Measurements from ENCODE around the gene RRAGC. TPM values are rescaled to one million over a fixed set of nuclear protein-coding genes. Genes with fewer than 3 reads are reported as not detected.

Gene RRAGC
- total and polyA plus RNA-seq, 7 donors: 11.6 to 29.3 (median 15.7) TPM

- Histone ChIP-seq H3K4me3 (no peak overlapping the region), H3K27me3 (ENCODE audit: insufficient read depth in 3 of 3, low read length in 2 of 3) (no peaks in the 10 kb centered on the region), H3K4me1 (no peaks in the 10 kb centered on the region), H3K36me3 (ENCODE audit: insufficient read depth in 1 of 2, low read depth in 1 of 2) (no peaks in the 10 kb centered on the region), H3K27ac (no peak overlapping the region), H3K9me3 (no peaks in the 10 kb centered on the region)
- intact Hi-C loops (cut with DNase I): no loop called here
- DNase-seq (no peak), ATAC-seq (no peak)
- TF ChIP-seq CTCF (IDR thresholded peaks at IDR 0.05): no peak
- WGBS, 3 donors: 86 to 87% (median 87%) methylated on average over 9 of the region's 9 CpGs
These were observed 29.1 kb upstream of the RRAGC start for GRCh38 chr1:38888423-38889333.

GRCh38 chr1:38885092-38885491 lies 25.5 kb upstream of the RRAGC start:
- no peaks in the 10 kb centered on the region for H3K27me3 ChIP-seq (ENCODE audit: insufficient read depth in 3 of 3, low read length in 2 of 3)
- no peak overlapping the region for H3K4me3 ChIP-seq
- WGBS, 3 donors: 82 to 91% (median 87%) methylated on average over 2 of the region's 2 CpGs
- H3K36me3 ChIP-seq (ENCODE audit: insufficient read depth in 1 of 2, low read depth in 1 of 2): no peaks in the 10 kb centered on the region
- intact Hi-C loops (cut with DNase I): no loop called here
- no peaks in the 10 kb centered on the region for H3K9me3 ChIP-seq
- H3K27ac ChIP-seq: no peak overlapping the region
- H3K4me1 ChIP-seq: no peaks in the 10 kb centered on the region
- no peak for ATAC-seq
- no peak for DNase-seq
- no peak for TF ChIP-seq CTCF (IDR thresholded peaks at IDR 0.05)

GRCh38 chr1:38881487-38881886 lies 21.9 kb upstream of the RRAGC start, which contains the start of gene GJA9:
TSS of gene GJA9 (minus strand) at chr1:38881587. CDS start at chr1:38876098, 5,489 bp downstream.
- Histone ChIP-seq H3K4me3 (no peak within 1 kb of the TSS), H3K36me3 (ENCODE audit: insufficient read depth in 1 of 2, low read depth in 1 of 2) (no peaks in the 10 kb centered on the region), H3K9me3 (no peaks in the 10 kb centered on the region), H3K27ac (no peak within 1 kb of the TSS), H3K27me3 (ENCODE audit: insufficient read depth in 3 of 3, low read length in 2 of 3) (no peaks in the 10 kb centered on the region), H3K4me1 (no peaks in the 10 kb centered on the region)
- ATAC-seq: no peak
- no peak for DNase-seq
- intact Hi-C loops (cut with DNase I): no loop called here
- no peak for TF ChIP-seq CTCF (IDR thresholded peaks at IDR 0.05)

GRCh38 chr1:38875811-38876210 lies 16.2 kb upstream of the RRAGC start:
- Histone ChIP-seq H3K36me3 (ENCODE audit: insufficient read depth in 1 of 2, low read depth in 1 of 2) (peaks cover 0 to 5% of the 10 kb centered on the region in 2 donors), H3K9me3 (no peaks in the 10 kb centered on the region), H3K27ac (no peak overlapping the region), H3K4me3 (no peak overlapping the region), H3K27me3 (ENCODE audit: insufficient read depth in 3 of 3, low read length in 2 of 3) (no peaks in the 10 kb centered on the region), H3K4me1 (peaks cover 9% of the 10 kb centered on the region)
- DNase-seq (no peak), ATAC-seq (no peak)
- TF ChIP-seq CTCF (IDR thresholded peaks at IDR 0.05): no peak
- intact Hi-C loops (cut with DNase I): loop anchor here in 1 of 2 donors (10.0 kb wide), 1 partner anchor 149 kb away; the partner anchor contains the start of gene NDUFS5
- WGBS, 3 donors: 75 to 85% (median 79%) methylated on average over 2 of the region's 2 CpGs
